NT2/D1 (cell line): ENCODE results near the gene PDCD1LG2.

Experiments
- DNase-seq: peaks from one replicate; pipeline ENCODE4 v3.0.0-alpha.2; 2011; ENCODE audit warnings: low read depth, low spot score
- H3K27me3 ChIP-seq: 2 replicates; pipeline ENCODE4 v1.6.0; 2011; ENCODE audit warnings: mild to moderate bottlenecking; ENCODE audit not compliant: insufficient read length, insufficient read depth
- H3K36me3 ChIP-seq: 2 replicates; pipeline ENCODE4 v1.6.1; 2011; ENCODE audit warnings: mild to moderate bottlenecking, low read length, mixed read lengths; ENCODE audit not compliant: insufficient read depth, insufficient read length
- H3K4me1 ChIP-seq: 2 replicates; pipeline ENCODE4 v1.5.1; 2011; ENCODE audit not compliant: insufficient read depth, insufficient read length
- H3K4me3 ChIP-seq: 2 replicates; pipeline ENCODE4 v1.5.1; 2011; ENCODE audit warnings: low read depth; ENCODE audit not compliant: insufficient read length
- H3K9ac ChIP-seq: 2 replicates; pipeline ENCODE4 v1.6.0; 2011; ENCODE audit warnings: low read depth; ENCODE audit not compliant: insufficient read length
- H3K9me3 ChIP-seq: 2 replicates; pipeline ENCODE4 v1.5.1; 2011; ENCODE audit warnings: mild to moderate bottlenecking, low read length; ENCODE audit not compliant: insufficient read depth
- SUZ12 ChIP-seq: IDR thresholded peaks from 2 replicates; pipeline ENCODE4 v1.6.1; 2011; ENCODE audit not compliant: insufficient read length, insufficient read depth; ENCODE audit errors: extremely low read depth
- YY1 ChIP-seq: IDR thresholded peaks from 2 replicates; pipeline ENCODE4 v1.6.1; 2011; ENCODE audit not compliant: insufficient read length, insufficient read depth
- ZNF274 ChIP-seq: IDR thresholded peaks from 2 replicates; pipeline ENCODE4 v1.6.1; 2011; ENCODE audit warnings: mild to moderate bottlenecking, low read depth, low read length

Gene PDCD1LG2

GRCh38 chr9:5499157-5499556 is 11.2 kb upstream of the PDCD1LG2 start:
- H3K9me3 ChIP-seq = no peaks in the 10 kb centered on the region
- H3K9ac ChIP-seq = no peak overlapping the region
- no peak overlapping the region for H3K4me3 ChIP-seq
- TF ChIP-seq YY1 = no peak
- no peaks in the 10 kb centered on the region for H3K36me3 ChIP-seq
- H3K27me3 ChIP-seq = no peaks in the 10 kb centered on the region
- no peak for DNase-seq
- H3K4me1 ChIP-seq = no peaks in the 10 kb centered on the region

- Histone ChIP-seq H3K4me1 (no peaks in the 10 kb centered on the region), H3K27me3 (no peaks in the 10 kb centered on the region), H3K9ac (no peak overlapping the region), H3K36me3 (no peaks in the 10 kb centered on the region), H3K4me3 (no peak overlapping the region), H3K9me3 (no peaks in the 10 kb centered on the region)
- no peak for DNase-seq
- TF ChIP-seq ZNF274 = no peak
- TF ChIP-seq YY1 = no peak
- TF ChIP-seq SUZ12 = no peak
Measured at GRCh38 chr9:5499889-5500398, 10.4 kb upstream of the PDCD1LG2 start.

- H3K36me3 ChIP-seq = no peaks in the 10 kb centered on the region
- H3K27me3 ChIP-seq = no peaks in the 10 kb centered on the region
- no peak overlapping the region for H3K4me3 ChIP-seq
- H3K9ac ChIP-seq = no peak overlapping the region
- H3K9me3 ChIP-seq = no peaks in the 10 kb centered on the region
- TF ChIP-seq YY1 (no peak), SUZ12 (no peak), ZNF274 (no peak)
- no peaks in the 10 kb centered on the region for H3K4me1 ChIP-seq
- DNase-seq = no peak
Measured at GRCh38 chr9:5500441-5501235, 9.7 kb upstream of the PDCD1LG2 start.

- H3K36me3 ChIP-seq = no peaks in the 10 kb centered on the region
- no peak for DNase-seq
- H3K4me1 ChIP-seq = no peaks in the 10 kb centered on the region
- H3K9me3 ChIP-seq = no peaks in the 10 kb centered on the region
- no peak overlapping the region for H3K4me3 ChIP-seq
- no peaks in the 10 kb centered on the region for H3K27me3 ChIP-seq
- H3K9ac ChIP-seq = peak overlapping the region; percentile 13
- TF ChIP-seq YY1 = no peak
- TF ChIP-seq ZNF274 = no peak
- no peak for TF ChIP-seq SUZ12
Measured at GRCh38 chr9:5502553-5502952, 7.8 kb upstream of the PDCD1LG2 start.

- H3K4me3 ChIP-seq = no peak overlapping the region
- H3K9me3 ChIP-seq = no peaks in the 10 kb centered on the region
- H3K9ac ChIP-seq = no peak overlapping the region
- TF ChIP-seq YY1 (no peak), SUZ12 (no peak), ZNF274 (no peak)
- no peaks in the 10 kb centered on the region for H3K27me3 ChIP-seq
- no peaks in the 10 kb centered on the region for H3K4me1 ChIP-seq
- DNase-seq = no peak
- H3K36me3 ChIP-seq = no peaks in the 10 kb centered on the region
Measured at GRCh38 chr9:5509573-5509972, 758 bp upstream of the PDCD1LG2 start.

- DNase-seq = no peak
- Histone ChIP-seq H3K27me3 (no peaks in the 10 kb centered on the region), H3K36me3 (no peaks in the 10 kb centered on the region), H3K4me3 (no peak overlapping the region), H3K4me1 (no peaks in the 10 kb centered on the region), H3K9me3 (peaks cover 4% of the 10 kb centered on the region; the same call in 1 of the 2 replicates), H3K9ac (no peak overlapping the region)
- TF ChIP-seq SUZ12 = no peak
- no peak for TF ChIP-seq YY1
- no peak for TF ChIP-seq ZNF274
Measured at GRCh38 chr9:5510989-5511388, 658 bp downstream of the PDCD1LG2 start.

GRCh38 chr9:5511476-5511875 is 1.1 kb downstream of the PDCD1LG2 start:
- no peak overlapping the region for H3K4me3 ChIP-seq
- no peak for TF ChIP-seq SUZ12
- no peak for TF ChIP-seq YY1
- no peak for TF ChIP-seq ZNF274
- peaks cover 4% of the 10 kb centered on the region; the same call in 1 of the 2 replicates for H3K9me3 ChIP-seq
- no peaks in the 10 kb centered on the region for H3K36me3 ChIP-seq
- H3K27me3 ChIP-seq = no peaks in the 10 kb centered on the region
- no peak for DNase-seq
- no peak overlapping the region for H3K9ac ChIP-seq
- H3K4me1 ChIP-seq = no peaks in the 10 kb centered on the region
